ENCODE data around the gene CLEC3B.
"Not testable (repeated sequence)": the region's sequence is repeated elsewhere in the genome, so short reads cannot be mapped to it uniquely, and the experiment has no call there.

The CLEC3B gene

DNA sequence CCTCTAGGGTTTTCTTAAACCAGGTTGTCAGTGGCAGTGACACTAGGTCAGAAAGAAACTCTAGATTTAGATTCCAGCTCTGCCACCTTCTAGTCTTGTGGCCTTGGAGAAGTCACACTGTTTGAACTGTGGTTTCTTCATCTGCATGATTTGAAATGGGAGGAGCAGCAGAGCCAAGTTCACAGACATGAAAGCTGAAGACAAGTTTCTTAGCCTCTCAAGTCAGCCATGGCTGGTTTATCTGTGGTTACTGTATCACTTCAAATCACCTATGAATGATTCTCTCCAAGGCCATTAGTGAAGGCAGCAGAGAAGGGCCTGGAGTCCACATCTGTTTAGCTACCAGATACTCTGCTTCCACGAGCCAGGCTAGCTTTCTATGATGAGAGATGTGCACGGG is 15.6 kb downstream of the CLEC3B start:
- Histone ChIP-seq H3K4me1 (ENCODE audit: control insufficient read depth, insufficient read depth, low read length) (peaks cover 11% of the 10 kb centered on the region), H3K4me2 (ENCODE audit: low read length) (no peak overlapping the region), H3K36me3 (ENCODE audit: insufficient read depth, low read length) (no peaks in the 10 kb centered on the region), H3K27me3 (ENCODE audit: control insufficient read depth, insufficient read depth, low read length) (no peaks in the 10 kb centered on the region), H3K9me3 (replicated peaks; ENCODE audit: low read length) (no peaks in the 10 kb centered on the region), H3K4me3 (ENCODE audit: low read length) (no peak overlapping the region), H3K9ac (ENCODE audit: low read depth, low read length) (no peak overlapping the region)

DNA sequence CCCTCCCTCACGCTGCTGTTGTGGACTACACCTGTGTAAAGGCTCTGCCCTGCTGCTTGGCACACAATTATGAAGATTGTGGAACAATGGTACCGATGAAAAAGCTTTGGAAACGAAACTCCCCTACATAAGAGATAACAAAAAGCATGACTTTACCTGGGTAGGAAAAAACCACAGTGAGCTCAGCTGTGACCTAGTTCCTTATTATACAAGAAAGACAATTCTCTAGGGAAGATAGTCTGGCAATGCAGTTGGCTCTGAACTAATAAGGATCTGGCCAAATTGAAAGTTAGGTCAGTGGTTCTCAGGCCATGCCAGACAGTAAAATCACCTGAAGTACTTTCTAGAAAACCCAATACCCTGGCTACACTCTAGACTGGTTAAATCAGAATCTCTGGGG is 16.1 kb downstream of the CLEC3B start:
- H3K9me3 ChIP-seq (replicated peaks; ENCODE audit: low read length): no peaks in the 10 kb centered on the region

DNA sequence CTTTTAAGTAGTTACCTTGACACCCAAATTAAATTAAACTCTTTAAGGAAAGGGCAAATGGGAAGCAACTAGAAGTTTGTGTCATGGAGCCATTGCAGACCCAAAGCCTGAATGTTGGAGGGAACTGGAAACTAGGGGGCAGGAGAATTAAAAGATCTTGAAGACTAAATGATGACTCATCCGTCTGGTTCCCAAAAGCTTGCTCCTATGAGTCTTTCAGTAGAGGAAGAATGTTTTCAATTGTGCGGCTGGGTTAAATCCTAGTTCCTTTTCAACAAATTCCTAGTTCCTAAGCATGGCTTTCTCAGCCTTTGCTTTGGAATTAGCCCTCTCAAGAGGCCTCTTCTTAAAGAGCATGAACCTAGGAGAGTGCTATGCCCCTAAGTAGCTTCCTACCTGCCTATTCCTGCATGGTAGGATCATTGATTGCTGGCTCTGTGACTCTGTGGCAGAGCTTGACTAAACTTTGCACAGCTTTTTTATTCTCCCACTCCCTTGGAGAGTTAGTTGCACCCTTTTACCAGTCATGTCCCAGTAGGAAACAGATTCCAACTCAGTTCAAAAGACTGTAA is 17.7 kb downstream of the CLEC3B start:
- Histone ChIP-seq H3K4me3 (ENCODE audit: low read length) (no peak overlapping the region), H3K9me3 (replicated peaks; ENCODE audit: low read length) (no peaks in the 10 kb centered on the region), H3K27me3 (ENCODE audit: control insufficient read depth, insufficient read depth, low read length) (no peaks in the 10 kb centered on the region), H3K36me3 (ENCODE audit: insufficient read depth, low read length) (no peaks in the 10 kb centered on the region), H3K4me2 (ENCODE audit: low read length) (no peak overlapping the region), H3K4me1 (ENCODE audit: control insufficient read depth, insufficient read depth, low read length) (peaks cover 11% of the 10 kb centered on the region), H3K9ac (ENCODE audit: low read depth, low read length) (no peak overlapping the region)

More for the DNA sequence above, 16.1 kb downstream of the CLEC3B start:
- Histone ChIP-seq H3K4me2 (ENCODE audit: low read length) (no peak overlapping the region), H3K4me3 (ENCODE audit: low read length) (no peak overlapping the region), H3K9ac (ENCODE audit: low read depth, low read length) (no peak overlapping the region), H3K36me3 (ENCODE audit: insufficient read depth, low read length) (no peaks in the 10 kb centered on the region), H3K27me3 (ENCODE audit: control insufficient read depth, insufficient read depth, low read length) (no peaks in the 10 kb centered on the region), H3K4me1 (ENCODE audit: control insufficient read depth, insufficient read depth, low read length) (peaks cover 11% of the 10 kb centered on the region)

DNA sequence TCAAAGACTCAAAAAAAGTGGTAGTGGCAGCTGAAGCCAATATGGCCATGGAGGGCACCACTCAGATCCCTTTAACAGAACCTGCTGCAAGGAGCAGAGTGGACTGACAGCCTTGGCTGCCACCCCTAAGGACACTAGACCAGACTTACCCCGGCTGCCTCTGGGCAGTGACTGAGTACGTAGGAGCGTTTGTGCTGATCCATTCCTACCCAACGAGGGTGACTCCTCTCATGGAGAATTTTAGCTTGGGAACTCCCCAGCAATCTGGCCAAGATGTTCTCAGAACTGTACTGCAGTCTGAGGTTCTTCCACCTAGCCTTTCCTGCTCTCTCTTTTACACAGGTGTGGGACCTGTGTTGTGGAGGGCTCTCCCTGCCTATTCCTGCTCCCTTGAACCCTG is 22.1 kb downstream of the CLEC3B start:
- Histone ChIP-seq H3K27me3 (ENCODE audit: control insufficient read depth, insufficient read depth, low read length) (no peaks in the 10 kb centered on the region), H3K4me3 (ENCODE audit: low read length) (no peak overlapping the region), H3K9ac (ENCODE audit: low read depth, low read length) (no peak overlapping the region), H3K9me3 (replicated peaks; ENCODE audit: low read length) (no peaks in the 10 kb centered on the region), H3K36me3 (ENCODE audit: insufficient read depth, low read length) (no peaks in the 10 kb centered on the region), H3K4me1 (ENCODE audit: control insufficient read depth, insufficient read depth, low read length) (peaks cover 10% of the 10 kb centered on the region), H3K4me2 (ENCODE audit: low read length) (no peak overlapping the region)

DNA sequence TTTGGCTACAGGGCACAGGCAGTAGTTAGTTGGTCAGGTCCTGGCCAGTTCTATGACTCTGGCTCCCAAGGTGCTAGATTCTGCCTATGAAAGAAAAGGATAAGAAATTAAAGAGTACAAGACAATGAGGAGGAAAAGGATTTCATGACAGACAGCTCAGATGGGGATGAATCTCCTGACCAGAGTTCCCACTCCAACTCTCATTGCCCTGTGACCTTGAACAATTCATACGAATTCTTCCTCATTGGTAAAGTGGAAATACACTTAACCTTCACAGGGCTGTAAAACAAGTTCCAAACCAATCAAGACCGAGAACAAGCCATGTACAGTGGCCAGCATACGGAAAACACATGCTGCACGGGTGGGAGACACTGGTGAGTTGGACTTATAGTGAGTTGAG is 23.7 kb downstream of the CLEC3B start:
- Histone ChIP-seq H3K9me3 (replicated peaks; ENCODE audit: low read length) (no peaks in the 10 kb centered on the region), H3K4me1 (ENCODE audit: control insufficient read depth, insufficient read depth, low read length) (peaks cover 17% of the 10 kb centered on the region), H3K27me3 (ENCODE audit: control insufficient read depth, insufficient read depth, low read length) (no peaks in the 10 kb centered on the region), H3K4me3 (ENCODE audit: low read length) (no peak overlapping the region), H3K9ac (ENCODE audit: low read depth, low read length) (no peak overlapping the region), H3K4me2 (ENCODE audit: low read length) (no peak overlapping the region), H3K36me3 (ENCODE audit: insufficient read depth, low read length) (no peaks in the 10 kb centered on the region)

DNA sequence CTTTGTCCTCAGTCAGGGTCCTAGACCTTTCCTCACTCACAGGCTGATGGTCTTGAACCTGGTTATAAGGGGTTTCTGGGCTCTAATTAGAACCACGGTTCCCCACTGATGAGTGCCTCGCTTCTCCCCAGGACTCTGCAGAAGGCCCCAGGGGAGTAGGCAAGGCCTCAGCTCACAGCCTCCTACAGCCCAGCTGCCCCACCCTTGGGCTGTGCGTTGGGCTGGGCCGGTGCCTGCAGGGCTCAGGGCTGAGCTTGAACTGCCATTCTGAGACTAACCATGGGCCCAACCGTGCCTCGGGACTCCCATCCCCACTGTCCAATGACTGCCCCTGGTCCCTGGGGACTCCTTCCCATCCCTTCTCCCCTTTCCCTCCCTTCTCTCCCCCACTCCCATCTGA is 25.6 kb downstream of the CLEC3B start:
- no peaks in the 10 kb centered on the region for H3K9me3 ChIP-seq (replicated peaks; ENCODE audit: low read length)
- H3K9ac ChIP-seq (ENCODE audit: low read depth, low read length): no peak overlapping the region
- H3K4me3 ChIP-seq (ENCODE audit: low read length): no peak overlapping the region
- H3K27me3 ChIP-seq (ENCODE audit: control insufficient read depth, insufficient read depth, low read length): no peaks in the 10 kb centered on the region
- H3K4me1 ChIP-seq (ENCODE audit: control insufficient read depth, insufficient read depth, low read length): peaks cover 35% of the 10 kb centered on the region
- no peak overlapping the region for H3K4me2 ChIP-seq (ENCODE audit: low read length)
- H3K36me3 ChIP-seq (ENCODE audit: insufficient read depth, low read length): no peaks in the 10 kb centered on the region

DNA sequence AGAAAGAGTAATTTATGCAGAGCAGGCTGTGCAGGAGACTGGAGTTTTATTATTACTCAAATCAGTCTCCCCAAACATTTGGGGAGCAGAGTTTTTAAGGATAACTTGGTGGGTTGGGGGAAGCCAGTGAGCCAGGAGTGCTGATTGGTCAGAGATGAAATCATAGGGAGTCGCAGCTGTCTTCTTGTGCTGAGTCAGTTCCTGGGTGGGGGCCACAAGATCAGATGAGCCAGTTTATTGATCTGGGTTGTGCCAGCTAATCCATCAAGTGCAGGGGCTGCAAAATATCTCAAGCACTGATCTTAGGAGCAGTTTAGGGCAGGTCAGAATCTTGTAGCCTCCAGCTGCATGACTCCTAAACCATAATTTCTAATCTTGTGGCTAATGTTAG is 27.7 kb downstream of the CLEC3B start:
- not testable (repeated sequence) for H3K4me3 ChIP-seq (ENCODE audit: low read length); H3K27me3 ChIP-seq (ENCODE audit: control insufficient read depth, insufficient read depth, low read length); H3K4me2 ChIP-seq (ENCODE audit: low read length); H3K36me3 ChIP-seq (ENCODE audit: insufficient read depth, low read length); H3K9ac ChIP-seq (ENCODE audit: low read depth, low read length); H3K9me3 ChIP-seq (replicated peaks; ENCODE audit: low read length)
- peaks cover 52% of the 10 kb centered on the region for H3K4me1 ChIP-seq (ENCODE audit: control insufficient read depth, insufficient read depth, low read length)

DNA sequence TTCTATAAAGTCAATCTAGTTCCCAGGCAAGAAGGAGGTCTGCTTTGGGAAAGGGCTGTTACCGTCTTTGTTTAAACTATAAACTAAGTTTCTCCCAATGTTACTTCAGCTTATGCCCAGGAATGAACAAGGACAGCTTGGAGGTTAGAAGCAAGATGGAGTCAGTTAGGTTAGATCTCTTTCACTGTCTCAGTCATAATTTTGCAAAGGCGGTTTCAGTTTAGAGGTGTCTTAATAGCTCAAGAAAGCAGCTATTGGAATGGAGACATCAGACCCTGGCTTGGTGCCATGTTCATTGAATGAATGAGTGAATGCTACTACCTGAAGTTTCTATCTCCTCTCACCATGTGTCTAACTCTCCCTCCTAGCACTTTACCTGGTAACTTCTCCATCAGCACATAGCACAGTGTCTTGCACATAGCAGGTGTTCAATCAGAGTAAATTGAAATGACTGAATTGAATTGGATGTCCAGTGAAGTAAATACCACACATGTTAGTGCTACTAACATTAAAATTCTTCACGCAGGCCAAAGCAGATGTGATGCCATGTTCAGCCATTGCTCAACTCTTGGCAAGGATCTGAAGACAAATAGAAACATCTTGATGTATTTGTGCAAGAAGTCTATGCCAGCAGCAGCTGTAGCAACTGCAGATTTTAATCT is 28.2 kb downstream of the CLEC3B start:
- H3K27me3 ChIP-seq (ENCODE audit: control insufficient read depth, insufficient read depth, low read length): no peaks in the 10 kb centered on the region
- H3K9ac ChIP-seq (ENCODE audit: low read depth, low read length): no peak overlapping the region
- peaks cover 52% of the 10 kb centered on the region for H3K4me1 ChIP-seq (ENCODE audit: control insufficient read depth, insufficient read depth, low read length)
- H3K4me3 ChIP-seq (ENCODE audit: low read length): no peak overlapping the region
- H3K36me3 ChIP-seq (ENCODE audit: insufficient read depth, low read length): no peaks in the 10 kb centered on the region
- no peaks in the 10 kb centered on the region for H3K9me3 ChIP-seq (replicated peaks; ENCODE audit: low read length)
- peak overlapping the region; percentile 58 for H3K4me2 ChIP-seq (ENCODE audit: low read length)

DNA sequence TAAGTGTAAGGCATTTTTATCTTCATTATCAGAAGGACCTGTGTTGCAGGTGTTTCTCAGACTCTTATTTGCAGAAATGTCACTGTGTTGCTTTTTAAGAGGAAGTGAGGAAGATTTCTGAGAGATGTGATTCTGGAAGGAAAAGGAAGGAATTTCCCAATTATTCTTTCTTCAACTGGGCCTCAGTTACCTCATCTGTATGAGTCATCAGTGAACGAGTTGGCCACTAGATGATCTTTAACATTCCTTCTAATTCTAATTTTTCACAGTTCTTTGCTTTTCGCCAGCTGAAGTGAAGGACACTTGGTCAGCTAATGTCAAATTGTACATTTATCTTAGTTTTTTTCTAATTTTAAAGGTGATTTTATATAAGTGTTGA is 28.9 kb downstream of the CLEC3B start:
- peaks cover 52% of the 10 kb centered on the region for H3K4me1 ChIP-seq (ENCODE audit: control insufficient read depth, insufficient read depth, low read length)
- peak overlapping the region; percentile 58 for H3K4me2 ChIP-seq (ENCODE audit: low read length)
- H3K4me3 ChIP-seq (ENCODE audit: low read length): peak overlapping the region; percentile 21
- H3K9me3 ChIP-seq (replicated peaks; ENCODE audit: low read length): no peaks in the 10 kb centered on the region
- no peaks in the 10 kb centered on the region for H3K27me3 ChIP-seq (ENCODE audit: control insufficient read depth, insufficient read depth, low read length)
- peak overlapping the region; percentile 31 for H3K9ac ChIP-seq (ENCODE audit: low read depth, low read length)
- no peaks in the 10 kb centered on the region for H3K36me3 ChIP-seq (ENCODE audit: insufficient read depth, low read length)

DNA sequence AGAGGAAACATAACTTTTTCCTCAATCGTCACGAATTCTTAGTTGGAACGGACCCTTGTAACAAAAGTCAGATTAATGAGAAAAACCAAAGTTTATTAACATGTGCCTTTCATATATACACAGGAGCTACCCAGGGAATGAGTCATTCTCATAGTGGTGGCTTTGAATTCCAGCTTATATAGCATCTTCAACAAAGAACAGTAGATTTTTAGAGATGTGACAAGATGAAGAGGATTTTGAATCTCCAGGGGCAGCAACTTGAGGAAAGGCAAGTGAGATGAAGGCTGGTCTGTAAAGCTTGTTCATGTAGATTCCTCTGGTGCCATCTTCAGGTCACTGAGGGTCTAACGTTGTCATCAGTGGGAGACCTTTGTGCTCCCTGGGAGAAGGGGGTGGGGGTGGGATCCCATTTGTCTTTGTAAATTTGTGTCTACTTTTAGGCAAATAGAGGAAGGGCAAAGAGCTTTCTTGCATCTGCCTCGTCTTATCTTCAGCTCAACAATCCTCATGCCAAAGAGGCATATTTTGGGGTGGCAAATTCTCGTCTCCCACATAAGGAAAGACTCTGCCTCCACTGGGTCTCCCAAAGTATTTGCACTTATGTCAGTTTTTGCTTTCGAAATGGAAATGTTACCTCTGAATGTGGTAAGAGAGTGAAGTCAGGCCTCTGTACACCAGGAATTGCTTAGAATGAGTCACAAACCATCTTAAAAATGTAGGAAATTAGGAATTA is 29.5 kb downstream of the CLEC3B start:
- H3K9me3 ChIP-seq (replicated peaks; ENCODE audit: low read length): no peaks in the 10 kb centered on the region
- peaks cover 52% of the 10 kb centered on the region for H3K4me1 ChIP-seq (ENCODE audit: control insufficient read depth, insufficient read depth, low read length)
- peak overlapping the region; percentile 31 for H3K9ac ChIP-seq (ENCODE audit: low read depth, low read length)
- peak overlapping the region; percentile 21 for H3K4me3 ChIP-seq (ENCODE audit: low read length)
- H3K4me2 ChIP-seq (ENCODE audit: low read length): peak overlapping the region; percentile 58
- H3K36me3 ChIP-seq (ENCODE audit: insufficient read depth, low read length): no peaks in the 10 kb centered on the region
- H3K27me3 ChIP-seq (ENCODE audit: control insufficient read depth, insufficient read depth, low read length): no peaks in the 10 kb centered on the region

DNA sequence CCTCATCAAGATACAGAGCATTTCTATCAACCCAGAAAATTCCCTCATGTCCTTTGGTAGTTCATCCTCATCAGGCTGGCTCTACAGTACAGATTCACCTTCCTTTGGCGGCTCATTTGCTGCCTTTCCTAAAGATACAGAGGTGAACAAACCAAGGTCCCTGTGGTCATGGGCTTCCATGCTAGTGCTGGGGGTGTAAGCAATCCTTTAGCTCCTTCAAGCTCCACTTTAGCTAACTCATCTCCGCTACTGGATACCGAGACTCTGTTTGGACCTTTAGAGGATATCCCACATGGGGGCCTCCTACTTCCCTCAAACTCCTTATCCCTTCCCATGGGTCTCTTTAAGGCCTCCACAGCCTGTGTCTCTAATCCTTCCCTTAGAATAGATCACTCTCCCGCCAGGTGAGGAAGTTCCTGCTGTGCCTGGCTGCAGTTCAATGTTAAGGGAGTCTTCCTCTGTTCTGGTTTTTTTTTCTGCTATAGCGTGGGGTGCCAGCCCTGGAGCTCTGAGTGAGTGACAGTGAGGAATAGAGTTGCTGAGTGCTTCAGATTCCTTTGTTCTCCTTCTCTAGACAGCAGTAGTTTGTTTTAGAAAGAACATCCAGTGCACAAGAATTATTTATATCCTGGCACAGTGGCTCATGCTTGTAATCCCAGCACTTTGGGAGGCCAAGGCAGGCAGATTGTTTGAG is 30.7 kb downstream of the CLEC3B start:
- Histone ChIP-seq H3K4me3 (ENCODE audit: low read length) (no peak overlapping the region), H3K36me3 (ENCODE audit: insufficient read depth, low read length) (no peaks in the 10 kb centered on the region), H3K9ac (ENCODE audit: low read depth, low read length) (no peak overlapping the region), H3K27me3 (ENCODE audit: control insufficient read depth, insufficient read depth, low read length) (no peaks in the 10 kb centered on the region), H3K4me1 (ENCODE audit: control insufficient read depth, insufficient read depth, low read length) (peaks cover 52% of the 10 kb centered on the region), H3K4me2 (ENCODE audit: low read length) (no peak overlapping the region), H3K9me3 (replicated peaks; ENCODE audit: low read length) (no peaks in the 10 kb centered on the region)

Measured in skeletal muscle satellite cell (primary cell).